ENCODE results near the gene IFNA10. TPM values are rescaled to one million over a fixed set of nuclear protein-coding genes. Genes with fewer than 3 reads are reported as not detected.

Gene IFNA10
- total and polyA plus RNA-seq, 2 of the 13 experiments (the other 11 are each of a cell fraction or from before 2014, with no cell fraction given), result not detected

GRCh38 chr9:21160178-21160577 is 46.8 kb downstream of the IFNA10 start:
- no peaks in the 10 kb centered on the region for H3K27me3 ChIP-seq (ENCODE audit: control insufficient read depth in 1 of 2, insufficient read depth in 2 of 2, low read length in 2 of 2)
- WGBS (ENCODE audit: low lambda C conversion rate), result 6% methylated on average over 1 of the region's 1 CpG
- no peak overlapping the region for H3K4me2 ChIP-seq (ENCODE audit: low read depth, low read length)
- H3K27ac ChIP-seq (ENCODE audit: extremely low read length, insufficient read depth, low read length), result no peak overlapping the region
- intact Hi-C loops (cut with micrococcal nuclease; ENCODE audit: unreplicated experiment) (no loop called here), in situ Hi-C loops (cut with HindIII; ENCODE audit: extremely low pct_ligation_motif_present, low pct_unique_long_range_greater_than_20kb) (no loop called here)
- POLR2A ChIA-PET, result no interaction called here
- no peak overlapping the region for H2AFZ ChIP-seq (ENCODE audit: low read length)
- H3K36me3 ChIP-seq (replicated peaks in 1 of 2; ENCODE audit: control insufficient read depth in 1 of 2, insufficient read depth in 2 of 2, low read length in 2 of 2), result no peaks in the 10 kb centered on the region
- no TSS peak for BruUV-seq (replicated peaks)
- H3K9ac ChIP-seq (ENCODE audit: insufficient read depth, low read depth, low read length), result no peak overlapping the region
- no peaks in the 10 kb centered on the region for H3K9me3 ChIP-seq (ENCODE audit: low read length)
- no peaks in the 10 kb centered on the region for H3K4me1 ChIP-seq (ENCODE audit: insufficient read depth, low read length)
- no peak for ATAC-seq
- FAIRE-seq, result no peak
- no peaks in the 10 kb centered on the region for H4K20me1 ChIP-seq (ENCODE audit: insufficient read depth, low read length)
- no peak for TF ChIP-seq ZBTB1 (CRISPR knock-in tag; IDR thresholded peaks at IDR 0.05; ENCODE audit: borderline replicate concordance)
- TF ChIP-seq ZNF552 (CRISPR knock-in tag; IDR thresholded peaks at IDR 0.05; ENCODE audit: borderline replicate concordance), result no peak
- no peak for TF ChIP-seq ZNF431 (CRISPR knock-in tag; IDR thresholded peaks at IDR 0.05; ENCODE audit: borderline replicate concordance, low read depth)
- no peak for TF ChIP-seq KMT2A (CRISPR knock-in tag; IDR thresholded peaks at IDR 0.05)
- TF ChIP-seq RARA (CRISPR knock-in tag; IDR thresholded peaks at IDR 0.05), result no peak
- no peak for TF ChIP-seq SYNCRIP (IDR thresholded peaks at IDR 0.05; ENCODE audit: insufficient read depth, low read depth, low read length)
- TF ChIP-seq, protein P1, sequence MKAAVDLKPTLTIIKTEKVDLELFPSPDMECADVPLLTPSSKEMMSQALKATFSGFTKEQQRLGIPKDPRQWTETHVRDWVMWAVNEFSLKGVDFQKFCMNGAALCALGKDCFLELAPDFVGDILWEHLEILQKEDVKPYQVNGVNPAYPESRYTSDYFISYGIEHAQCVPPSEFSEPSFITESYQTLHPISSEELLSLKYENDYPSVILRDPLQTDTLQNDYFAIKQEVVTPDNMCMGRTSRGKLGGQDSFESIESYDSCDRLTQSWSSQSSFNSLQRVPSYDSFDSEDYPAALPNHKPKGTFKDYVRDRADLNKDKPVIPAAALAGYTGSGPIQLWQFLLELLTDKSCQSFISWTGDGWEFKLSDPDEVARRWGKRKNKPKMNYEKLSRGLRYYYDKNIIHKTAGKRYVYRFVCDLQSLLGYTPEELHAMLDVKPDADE (CRISPR knock-in tag; IDR thresholded peaks at IDR 0.05), result no peak
- no peak for TF ChIP-seq RBM39 (IDR thresholded peaks at IDR 0.05; ENCODE audit: low read depth, low read length, poor library complexity, severe bottlenecking)
- TF ChIP-seq FOXA3 (CRISPR knock-in tag; IDR thresholded peaks at IDR 0.05), result no peak
- TF ChIP-seq XRCC5 (optimal IDR thresholded peaks at IDR 0.05; ENCODE audit: low read length), result no peak
- no peak for TF ChIP-seq ZNF841 (CRISPR knock-in tag; IDR thresholded peaks at IDR 0.05; ENCODE audit: borderline replicate concordance)
- TF ChIP-seq, protein P2, sequence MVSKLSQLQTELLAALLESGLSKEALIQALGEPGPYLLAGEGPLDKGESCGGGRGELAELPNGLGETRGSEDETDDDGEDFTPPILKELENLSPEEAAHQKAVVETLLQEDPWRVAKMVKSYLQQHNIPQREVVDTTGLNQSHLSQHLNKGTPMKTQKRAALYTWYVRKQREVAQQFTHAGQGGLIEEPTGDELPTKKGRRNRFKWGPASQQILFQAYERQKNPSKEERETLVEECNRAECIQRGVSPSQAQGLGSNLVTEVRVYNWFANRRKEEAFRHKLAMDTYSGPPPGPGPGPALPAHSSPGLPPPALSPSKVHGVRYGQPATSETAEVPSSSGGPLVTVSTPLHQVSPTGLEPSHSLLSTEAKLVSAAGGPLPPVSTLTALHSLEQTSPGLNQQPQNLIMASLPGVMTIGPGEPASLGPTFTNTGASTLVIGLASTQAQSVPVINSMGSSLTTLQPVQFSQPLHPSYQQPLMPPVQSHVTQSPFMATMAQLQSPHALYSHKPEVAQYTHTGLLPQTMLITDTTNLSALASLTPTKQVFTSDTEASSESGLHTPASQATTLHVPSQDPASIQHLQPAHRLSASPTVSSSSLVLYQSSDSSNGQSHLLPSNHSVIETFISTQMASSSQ (IDR thresholded peaks at IDR 0.05; ENCODE audit: low read depth), result no peak
- TF ChIP-seq, protein P2 (CRISPR knock-in tag; IDR thresholded peaks at IDR 0.05; ENCODE audit: borderline replicate concordance), result no peak
- no peak for TF ChIP-seq ZNF251 (CRISPR knock-in tag; IDR thresholded peaks at IDR 0.05)
- TF ChIP-seq HNRNPH1 (optimal IDR thresholded peaks at IDR 0.05; ENCODE audit: low read depth, low read length), result no peak
- no peak for TF ChIP-seq ZSCAN22 (CRISPR knock-in tag; IDR thresholded peaks at IDR 0.05)
- no peak for TF ChIP-seq ZSCAN30 (CRISPR knock-in tag; IDR thresholded peaks at IDR 0.05)
- no peak for TF ChIP-seq SIX4 (CRISPR knock-in tag; IDR thresholded peaks at IDR 0.05)
- TF ChIP-seq, protein P3, sequence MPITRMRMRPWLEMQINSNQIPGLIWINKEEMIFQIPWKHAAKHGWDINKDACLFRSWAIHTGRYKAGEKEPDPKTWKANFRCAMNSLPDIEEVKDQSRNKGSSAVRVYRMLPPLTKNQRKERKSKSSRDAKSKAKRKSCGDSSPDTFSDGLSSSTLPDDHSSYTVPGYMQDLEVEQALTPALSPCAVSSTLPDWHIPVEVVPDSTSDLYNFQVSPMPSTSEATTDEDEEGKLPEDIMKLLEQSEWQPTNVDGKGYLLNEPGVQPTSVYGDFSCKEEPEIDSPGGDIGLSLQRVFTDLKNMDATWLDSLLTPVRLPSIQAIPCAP (CRISPR knock-in tag; IDR thresholded peaks at IDR 0.05; ENCODE audit: low read depth), result no peak
- CTCF ChIA-PET (ENCODE audit: low intra/inter-chr PET ratio, low total read pairs), result no interaction called here
- no peaks in the 10 kb centered on the region for H3K79me2 ChIP-seq (ENCODE audit: insufficient read depth, low read length)
- H3K4me3 ChIP-seq (replicated peaks in 1 of 3; ENCODE audit: insufficient read depth in 1 of 3, low read depth in 2 of 3, low read length in 3 of 3), result no peak overlapping the region
- no peak for DNase-seq (ENCODE audit: low spot score)

Data from HepG2 (cell line).